COLO829 (cell line): ENCODE data around the gene ZNF319.

Experiments used
- DNase-seq: peaks from one replicate; pipeline ENCODE4 v3.0.0; 2012; ENCODE audit warnings: low spot score

Gene ZNF319

GRCh38 chr16:57956270-57956808 is 44.1 kb downstream of the ZNF319 start:
- no peak for DNase-seq

GRCh38 chr16:57955572-57956188 is 44.8 kb downstream of the ZNF319 start:
- DNase-seq, result no peak

- DNase-seq, result no peak
These were observed 46.6 kb downstream of the ZNF319 start for GRCh38 chr16:57953857-57954256.

GRCh38 chr16:57952909-57953308 is 47.6 kb downstream of the ZNF319 start:
- no peak for DNase-seq

- no peak for DNase-seq
These were observed 49.1 kb downstream of the ZNF319 start for GRCh38 chr16:57951204-57951960.

GRCh38 chr16:57950382-57950781 is 50.1 kb downstream of the ZNF319 start:
- DNase-seq, result no peak

- no peak for DNase-seq
These were observed 50.8 kb downstream of the ZNF319 start for GRCh38 chr16:57949595-57950238.

- DNase-seq, result no peak
These were observed 51.5 kb downstream of the ZNF319 start for GRCh38 chr16:57949013-57949412.

GRCh38 chr16:57948027-57948426 is 52.4 kb downstream of the ZNF319 start:
- DNase-seq, result no peak

- DNase-seq, result no peak
These were observed 53.2 kb downstream of the ZNF319 start for GRCh38 chr16:57947261-57947660.

- DNase-seq, result no peak
These were observed 54.2 kb downstream of the ZNF319 start for GRCh38 chr16:57946181-57946801.

- no peak for DNase-seq
These were observed 54.7 kb downstream of the ZNF319 start for GRCh38 chr16:57945740-57946138.

GRCh38 chr16:57944970-57945739 is 55.3 kb downstream of the ZNF319 start:
- DNase-seq, result no peak
